Kidney (tissue), 14 donors: ENCODE measurements around the gene PDLIM3. TPM values are rescaled to one million over a fixed set of nuclear protein-coding genes. Genes with fewer than 3 reads are reported as not detected.

Experiments
- DNase-seq, 5 donors: peaks; one replicate each; pipeline ENCODE4 v3.0.0-alpha.2; 2013 to 2020
- FAIRE-seq: peaks from 2 replicates; lab custom pipeline; 2012; peaks lifted over from hg19 to GRCh38; lab: Jason Lieb, UNC
- H3K27ac ChIP-seq, 2 donors: one replicate each; pipeline ENCODE4 v1.7.0; 2013; ENCODE audit warnings: low read depth in 2 of 2, low read length in 2 of 2, inconsistent platforms in 1 of 2
- H3K27me3 ChIP-seq: one replicate; pipeline ENCODE4 v1.7.1; 2013; ENCODE audit warnings: low read length, inconsistent platforms; ENCODE audit not compliant: control insufficient read depth, insufficient read depth
- H3K36me3 ChIP-seq, 3 donors: one replicate each; pipeline versions ENCODE4 v1.7.0 to v1.7.1; 2013; ENCODE audit warnings: low read length in 3 of 3, control low read depth in 1 of 3, inconsistent platforms in 1 of 3; ENCODE audit not compliant: insufficient read depth in 3 of 3, control insufficient read depth in 2 of 3
- H3K4me1 ChIP-seq, 3 donors: one replicate each; pipeline versions ENCODE4 v1.7.0 to v1.7.1; 2013; ENCODE audit warnings: low read length in 3 of 3, inconsistent platforms in 1 of 3, low read depth in 1 of 3; ENCODE audit not compliant: control insufficient read depth in 2 of 3, insufficient read depth in 2 of 3
- H3K4me3 ChIP-seq, 3 donors: one replicate each; pipeline versions ENCODE4 v1.7.0 to v1.8.1; 2013; ENCODE audit warnings: low read length in 3 of 3, control low read depth in 1 of 3, inconsistent platforms in 1 of 3
- H3K9ac ChIP-seq, 3 donors: one replicate each; pipeline versions ENCODE4 v1.7.0 to v1.7.1; 2013; ENCODE audit warnings: low read length in 3 of 3, control low read depth in 1 of 3, inconsistent platforms in 1 of 3
- H3K9me3 ChIP-seq, 3 donors: one replicate each; pipeline versions ENCODE4 v1.7.0 to v1.7.1; 2013; ENCODE audit warnings: low read length in 3 of 3, control low read depth in 1 of 3, inconsistent platforms in 1 of 3; ENCODE audit not compliant: control insufficient read depth in 2 of 3, insufficient read depth in 1 of 3
- CTCF ChIP-seq: IDR thresholded peaks from 3 replicates; pipeline ENCODE4 v1.5.1; 2012; ENCODE audit warnings: mild to moderate bottlenecking, moderate library complexity, borderline replicate concordance; ENCODE audit not compliant: insufficient read depth; ENCODE audit errors: extremely low read depth
- intact Hi-C: fragments of 100-400 bp; cut with DNase I; formaldehyde crosslinking; loops from one replicate; pipeline ENCODE4 v1.11.1; 2022
- polyA plus RNA-seq: library from polyadenylated mRNA; stranded (reverse); fragments of 350-450 nt; fragmentation: Illumina TruSeq; extraction: RNeasy Lipid Tissue Mini Kit (QIAGEN cat#74804); gene quantifications from one replicate; pipeline ENCODE4 v1.2.3, GENCODE V29; 2014; ENCODE audit warnings: low read depth, low replicate concordance; ENCODE audit not compliant: insufficient read depth
- total RNA-seq: library from RNA; stranded (reverse); fragmentation: NEBNext Ultra II Directional; extraction: Animal tissue kit (Norgen Biotek cat#: 25700); gene quantifications from one replicate; pipeline ENCODE4 v1.2.1, GENCODE V29; 2021
- donor health status: control.
- donor health status: control.
- donor health status: control.
- donor health status: control.
- donor health status: control.
- donor health status: DM: yes; HTN: yes; CAD: no.
- donor health status: Normal renal cell carcinoma (clear cell type).

The PDLIM3 gene
- total and polyA plus RNA-seq, 2 donors from 2014 or later, result 10.8 to 19.6 TPM

GRCh38 chr4:185523862-185524261 lies 11.4 kb downstream of the PDLIM3 start:
- Histone ChIP-seq H3K9ac (no peak overlapping the region), H3K9me3 (peaks cover 0 to 8% (median 3%) of the 10 kb centered on the region in 3 donors), H3K27ac (no peak overlapping the region), H3K36me3 (no peaks in the 10 kb centered on the region), H3K27me3 (no peaks in the 10 kb centered on the region), H3K4me1 (no peaks in the 10 kb centered on the region), H3K4me3 (no peak overlapping the region)
- DNase-seq (no peak), FAIRE-seq (no peak)
- intact Hi-C loops, result no loop called here
- TF ChIP-seq CTCF, result no peak

GRCh38 chr4:185522451-185522850 lies 12.9 kb downstream of the PDLIM3 start:
- H3K4me1 ChIP-seq, result no peaks in the 10 kb centered on the region
- H3K36me3 ChIP-seq, result no peaks in the 10 kb centered on the region
- intact Hi-C loops, result no loop called here
- no peak overlapping the region for H3K27ac ChIP-seq
- DNase-seq (no peak), FAIRE-seq (no peak)
- TF ChIP-seq CTCF, result no peak
- no peaks in the 10 kb centered on the region for H3K27me3 ChIP-seq
- peaks cover 0 to 8% (median 3%) of the 10 kb centered on the region in 3 donors for H3K9me3 ChIP-seq
- no peak overlapping the region for H3K4me3 ChIP-seq
- H3K9ac ChIP-seq, result no peak overlapping the region

GRCh38 chr4:185520119-185520518 lies 15.2 kb downstream of the PDLIM3 start:
- intact Hi-C loops, result no loop called here
- no peak overlapping the region for H3K9ac ChIP-seq
- DNase-seq (no peak), FAIRE-seq (no peak)
- no peak for TF ChIP-seq CTCF
- H3K27me3 ChIP-seq, result no peaks in the 10 kb centered on the region
- no peak overlapping the region for H3K27ac ChIP-seq
- no peaks in the 10 kb centered on the region for H3K36me3 ChIP-seq
- H3K9me3 ChIP-seq, result no peaks in the 10 kb centered on the region
- no peak overlapping the region for H3K4me3 ChIP-seq
- no peaks in the 10 kb centered on the region for H3K4me1 ChIP-seq

- no peaks in the 10 kb centered on the region for H3K4me1 ChIP-seq
- no peaks in the 10 kb centered on the region for H3K36me3 ChIP-seq
- TF ChIP-seq CTCF, result no peak
- H3K27me3 ChIP-seq, result no peaks in the 10 kb centered on the region
- DNase-seq (no peak), FAIRE-seq (no peak)
- no peak overlapping the region for H3K27ac ChIP-seq
- H3K9ac ChIP-seq, result no peak overlapping the region
- intact Hi-C loops, result no loop called here
- no peaks in the 10 kb centered on the region for H3K9me3 ChIP-seq
- H3K4me3 ChIP-seq, result no peak overlapping the region
Measured at GRCh38 chr4:185518494-185518893, 16.8 kb downstream of the PDLIM3 start.
